Cardiac fibroblast (primary cell): ENCODE results near the gene IGSF23.
"Not testable (repeated sequence)": the region's sequence is repeated elsewhere in the genome, so short reads cannot be mapped to it uniquely, and the experiment has no call there.

ENCODE experiments used
- DNase-seq, 2 donors: peaks; one replicate each; pipeline versions ENCODE4 v3.0.0 to v3.0.0-alpha.2; 2010; ENCODE audit warnings: low read depth in 2 of 2
- H3K4me3 ChIP-seq, 2 donors: replicated peaks in 1 of 2; 1 replicate in 1 of 2; 2 replicates in 1 of 2; pipeline ENCODE4 v1.5.1; 2011; ENCODE audit warnings: low read depth in 2 of 2, low read length in 2 of 2, mild to moderate bottlenecking in 2 of 2, moderate library complexity in 1 of 2
- TF ChIP-seq, protein P1 (sequence below): IDR thresholded peaks from one replicate; pipeline ENCODE4 v1.5.1; 2011; ENCODE audit warnings: low read depth, mild to moderate bottlenecking, low read length, inconsistent platforms

The IGSF23 gene

DNA sequence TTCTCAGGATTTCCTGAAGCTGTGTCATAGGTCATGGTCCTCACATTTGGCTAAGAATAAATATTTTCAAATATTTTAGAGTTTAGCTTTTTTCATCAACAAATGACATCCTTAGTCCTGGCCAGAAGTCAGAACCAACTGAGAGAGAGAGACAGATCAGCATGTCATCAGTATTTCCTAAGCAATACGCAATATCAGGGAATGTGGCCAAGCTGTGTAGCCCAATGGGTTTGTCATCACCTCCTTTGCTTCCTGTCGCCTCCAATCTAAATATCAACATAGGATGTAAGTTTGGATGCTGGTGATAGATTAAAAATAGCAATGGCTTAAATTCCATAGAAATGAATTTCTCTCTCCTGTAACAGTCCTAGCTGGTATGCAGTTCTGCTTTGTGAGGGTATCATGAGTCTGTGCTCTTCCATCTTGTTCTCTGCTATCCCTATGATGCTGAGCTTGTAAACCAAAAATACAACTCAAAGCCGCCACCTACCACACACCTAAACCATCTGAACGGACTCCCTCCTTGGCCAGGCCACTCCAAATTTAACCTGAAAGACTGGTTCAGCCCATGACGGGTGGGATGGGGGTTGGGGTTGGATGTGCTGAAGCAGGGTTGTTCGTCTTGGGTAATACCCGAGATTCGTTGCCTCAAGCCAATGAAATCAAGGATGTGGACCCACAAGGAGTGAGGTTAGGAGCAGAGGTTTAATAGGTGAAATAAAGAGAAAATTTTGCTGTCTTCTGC lies 10.0 kb upstream of the IGSF23 start:
- DNase-seq = peak; percentile 85 to 98
- TF ChIP-seq, protein P1, sequence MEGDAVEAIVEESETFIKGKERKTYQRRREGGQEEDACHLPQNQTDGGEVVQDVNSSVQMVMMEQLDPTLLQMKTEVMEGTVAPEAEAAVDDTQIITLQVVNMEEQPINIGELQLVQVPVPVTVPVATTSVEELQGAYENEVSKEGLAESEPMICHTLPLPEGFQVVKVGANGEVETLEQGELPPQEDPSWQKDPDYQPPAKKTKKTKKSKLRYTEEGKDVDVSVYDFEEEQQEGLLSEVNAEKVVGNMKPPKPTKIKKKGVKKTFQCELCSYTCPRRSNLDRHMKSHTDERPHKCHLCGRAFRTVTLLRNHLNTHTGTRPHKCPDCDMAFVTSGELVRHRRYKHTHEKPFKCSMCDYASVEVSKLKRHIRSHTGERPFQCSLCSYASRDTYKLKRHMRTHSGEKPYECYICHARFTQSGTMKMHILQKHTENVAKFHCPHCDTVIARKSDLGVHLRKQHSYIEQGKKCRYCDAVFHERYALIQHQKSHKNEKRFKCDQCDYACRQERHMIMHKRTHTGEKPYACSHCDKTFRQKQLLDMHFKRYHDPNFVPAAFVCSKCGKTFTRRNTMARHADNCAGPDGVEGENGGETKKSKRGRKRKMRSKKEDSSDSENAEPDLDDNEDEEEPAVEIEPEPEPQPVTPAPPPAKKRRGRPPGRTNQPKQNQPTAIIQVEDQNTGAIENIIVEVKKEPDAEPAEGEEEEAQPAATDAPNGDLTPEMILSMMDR = no peak
- no peak overlapping the region for H3K4me3 ChIP-seq

DNA sequence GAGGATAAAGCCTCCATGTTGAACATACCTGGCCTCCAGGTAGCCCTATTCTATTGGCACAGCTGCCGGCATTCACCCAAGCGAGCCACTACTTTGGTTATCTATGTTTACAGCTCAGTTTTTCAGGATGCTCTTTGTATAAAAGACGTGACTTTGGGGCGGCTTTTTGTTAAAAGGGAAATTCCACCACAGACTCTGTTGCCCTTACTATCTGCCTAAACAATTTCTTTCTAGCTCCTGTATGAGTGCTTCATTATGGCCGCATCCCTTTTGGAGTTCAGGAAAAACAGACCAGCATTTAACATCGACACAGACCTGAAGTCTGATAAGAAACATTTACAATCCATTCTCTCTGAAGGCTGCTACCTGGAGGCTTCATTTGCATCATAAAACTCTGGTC lies 9.1 kb upstream of the IGSF23 start:
- DNase-seq = no peak
- TF ChIP-seq, protein P1 = no peak
- H3K4me3 ChIP-seq = no peak overlapping the region

DNA sequence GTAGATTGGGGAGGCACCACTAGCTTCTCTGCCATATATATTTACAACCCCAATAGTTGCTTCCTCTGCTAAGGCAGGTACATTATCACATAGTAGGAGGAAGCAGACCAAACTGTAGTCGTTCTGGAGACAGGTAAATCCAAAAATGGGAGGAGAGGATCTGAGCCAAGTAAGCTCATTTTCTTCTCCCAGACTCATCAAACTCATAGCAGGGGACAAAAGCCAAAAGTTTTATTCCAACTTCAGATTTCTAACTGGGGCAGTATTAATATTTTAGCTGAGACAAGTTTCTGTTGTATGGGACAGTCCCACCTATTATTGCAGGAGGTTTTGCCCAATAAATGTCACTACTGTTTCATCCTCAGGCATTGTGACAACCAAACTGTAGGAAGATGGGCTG lies 7.8 kb upstream of the IGSF23 start:
- no peak for DNase-seq
- TF ChIP-seq, protein P1 = no peak
- H3K4me3 ChIP-seq = no peak overlapping the region

DNA sequence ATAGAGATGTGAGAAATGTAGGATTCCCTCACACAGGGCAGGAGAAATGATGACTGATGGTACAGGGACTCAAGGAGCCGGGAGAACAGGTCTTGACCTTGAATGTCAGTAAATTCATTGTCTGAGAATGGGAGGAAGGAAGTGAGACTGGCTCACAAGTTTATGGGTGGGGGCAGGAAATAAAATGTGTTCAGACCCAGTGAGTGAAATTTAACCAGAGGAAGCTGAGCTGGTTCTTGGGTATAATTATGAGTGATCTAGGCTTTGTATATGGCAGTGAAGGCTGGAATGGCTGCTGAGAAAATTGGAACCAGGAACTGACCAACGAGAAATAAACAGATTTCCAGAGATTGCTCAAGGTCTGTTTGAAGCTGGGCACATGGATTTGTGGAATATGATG lies 6.3 kb upstream of the IGSF23 start:
- DNase-seq = peak; percentile 58 to 85
- TF ChIP-seq, protein P1 = no peak
- H3K4me3 ChIP-seq = no peak overlapping the region

DNA sequence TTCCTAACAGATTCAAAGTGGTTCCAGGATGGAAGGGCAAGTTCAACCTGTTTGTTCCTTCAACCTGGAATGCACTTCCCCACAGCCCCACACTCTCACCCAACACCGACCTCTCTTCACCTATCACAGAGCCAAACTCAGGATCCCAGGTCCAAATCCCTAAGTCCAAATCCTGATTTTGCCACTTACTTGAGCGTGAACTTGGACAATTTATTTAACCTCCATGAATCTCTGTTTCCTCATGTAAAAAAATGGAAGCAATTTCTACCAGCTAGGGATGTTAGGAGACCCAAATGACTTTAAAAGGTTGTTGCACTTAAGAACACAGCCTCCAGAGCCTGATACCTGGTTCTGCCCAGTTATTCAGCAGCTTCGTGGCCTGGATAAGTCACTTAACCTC lies 5.4 kb upstream of the IGSF23 start:
- TF ChIP-seq, protein P1 = no peak
- H3K4me3 ChIP-seq = no peak overlapping the region
- DNase-seq = no peak

DNA sequence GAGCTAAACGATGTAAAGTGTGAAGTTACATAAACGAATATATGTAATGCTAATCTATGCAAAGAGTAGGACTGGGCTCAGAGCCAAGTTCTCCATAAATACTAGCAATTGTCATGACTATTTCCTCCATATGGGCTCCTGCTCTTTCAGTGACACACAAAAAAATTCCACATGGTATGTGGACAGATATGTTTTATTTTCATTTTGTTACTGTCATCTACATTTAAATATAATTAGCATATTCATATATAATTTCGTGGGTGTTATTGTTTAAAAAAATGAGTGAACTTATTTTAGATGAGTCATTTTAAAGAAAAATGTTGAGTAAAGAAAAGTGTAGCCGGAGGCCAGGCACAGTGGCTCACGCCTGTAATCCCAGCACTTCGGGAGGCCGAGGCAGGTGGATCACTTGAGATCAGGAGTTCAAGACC lies 5.0 kb upstream of the IGSF23 start:
- TF ChIP-seq, protein P1 = no peak
- H3K4me3 ChIP-seq = no peak overlapping the region
- peak; percentile 23 to 60 for DNase-seq

DNA sequence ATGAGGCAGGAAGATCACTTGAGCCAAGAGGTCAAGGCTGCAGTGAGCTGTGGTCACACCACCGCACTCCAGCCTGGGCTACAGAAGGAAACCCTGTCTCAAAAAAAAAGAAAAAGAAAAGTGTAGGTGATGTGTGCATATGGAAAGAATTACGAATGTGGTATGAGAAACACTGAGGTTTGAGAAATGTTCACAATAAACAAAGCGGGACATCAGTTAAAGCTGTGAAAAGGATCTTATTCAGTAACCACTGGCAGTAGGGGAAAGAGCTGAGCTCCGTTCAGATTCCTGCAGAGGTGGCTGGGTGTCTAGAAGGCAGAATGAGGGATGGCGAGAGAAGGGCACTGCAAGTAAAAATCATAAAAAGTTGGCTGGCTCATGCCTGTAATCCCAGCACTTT lies 4.1 kb upstream of the IGSF23 start:
- TF ChIP-seq, protein P1 = no peak
- no peak for DNase-seq
- H3K4me3 ChIP-seq = no peak overlapping the region

DNA sequence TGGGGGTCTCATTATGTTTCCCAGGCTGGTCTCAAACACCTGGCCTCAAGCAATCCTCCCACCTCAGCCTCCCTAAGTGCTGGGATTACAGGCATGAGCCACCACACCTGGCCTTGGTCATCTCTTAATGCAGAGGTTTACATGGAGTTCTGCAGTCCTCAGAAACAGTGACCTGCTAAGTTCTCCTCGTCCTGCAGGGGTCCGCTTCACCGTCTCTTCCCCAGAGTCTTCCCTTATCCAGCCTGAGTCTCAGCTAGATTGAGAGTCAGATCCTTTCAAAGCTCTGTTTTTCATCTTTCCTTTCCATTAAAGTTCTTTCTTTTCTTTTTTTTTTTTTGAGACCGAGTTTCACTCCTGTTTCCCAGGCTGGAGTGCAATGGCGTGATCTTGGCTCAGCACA lies 2.9 kb upstream of the IGSF23 start:
- H3K4me3 ChIP-seq = not testable (repeated sequence)
- peak in 1 of 2 donors; percentile 55 for DNase-seq
